Osteocyte (in vitro differentiated cells): ENCODE data around the gene RAB3D. TPM values are rescaled to one million over a fixed set of nuclear protein-coding genes. Genes with fewer than 3 reads are reported as not detected.

Source experiments
- DNase-seq: peaks from one replicate; pipeline ENCODE4 v3.0.0; 2021; ENCODE audit warnings: mixed read lengths; ENCODE audit not compliant: unreplicated experiment; ENCODE audit errors: extremely low spot score
- H3K27ac Mint-ChIP-seq: one replicate; pipeline ENCODE4 v1.8.0; 2021; ENCODE audit warnings: mild to moderate bottlenecking, mixed read lengths; ENCODE audit not compliant: unreplicated experiment
- H3K27me3 Mint-ChIP-seq: one replicate; pipeline ENCODE4 v1.8.0; 2021; ENCODE audit warnings: mixed read lengths; ENCODE audit not compliant: unreplicated experiment
- H3K36me3 Mint-ChIP-seq: one replicate; pipeline ENCODE4 v1.8.0; 2021; ENCODE audit warnings: mixed read lengths; ENCODE audit not compliant: unreplicated experiment
- H3K4me1 Mint-ChIP-seq: one replicate; pipeline ENCODE4 v1.8.0; 2021; ENCODE audit warnings: mixed read lengths; ENCODE audit not compliant: unreplicated experiment
- H3K4me3 Mint-ChIP-seq: one replicate; pipeline ENCODE4 v1.8.0; 2021; ENCODE audit warnings: mild to moderate bottlenecking, moderate library complexity, mixed read lengths; ENCODE audit not compliant: unreplicated experiment
- H3K9me3 Mint-ChIP-seq: one replicate; pipeline ENCODE4 v1.8.0; 2021; ENCODE audit warnings: mixed read lengths; ENCODE audit not compliant: unreplicated experiment
- total RNA-seq: library from RNA; stranded (reverse); gene quantifications from 2 replicates; pipeline ENCODE4 v1.2.1, GENCODE V29; 2021
- TF ChIP-seq, protein P1 (sequence below): fragments of 200-600 bp; sonication (generic); IDR thresholded peaks from 2 replicates; pipeline ENCODE4 v1.5.0; 2021; ENCODE audit warnings: antibody characterized with exemption, mild to moderate bottlenecking, moderate library complexity

Gene RAB3D
- total RNA-seq, 1 donor from 2014 or later = 4.3 TPM

GRCh38 chr19:11295665-11296245, 43.7 kb downstream of the RAB3D start, which contains the start of gene TSPAN16:
TSPAN16 (plus strand) TSS chr19:11296160; CDS start chr19:11296298, 138 bp downstream.
- H3K27ac Mint-ChIP-seq = no peak within 1 kb of the TSS
- no peaks in the 10 kb centered on the region for H3K9me3 Mint-ChIP-seq
- H3K36me3 Mint-ChIP-seq = no peaks in the 10 kb centered on the region
- H3K4me1 Mint-ChIP-seq = peaks cover 10% of the 10 kb centered on the region
- H3K27me3 Mint-ChIP-seq = peaks cover 22% of the 10 kb centered on the region
- DNase-seq = no peak
- TF ChIP-seq, protein P1, sequence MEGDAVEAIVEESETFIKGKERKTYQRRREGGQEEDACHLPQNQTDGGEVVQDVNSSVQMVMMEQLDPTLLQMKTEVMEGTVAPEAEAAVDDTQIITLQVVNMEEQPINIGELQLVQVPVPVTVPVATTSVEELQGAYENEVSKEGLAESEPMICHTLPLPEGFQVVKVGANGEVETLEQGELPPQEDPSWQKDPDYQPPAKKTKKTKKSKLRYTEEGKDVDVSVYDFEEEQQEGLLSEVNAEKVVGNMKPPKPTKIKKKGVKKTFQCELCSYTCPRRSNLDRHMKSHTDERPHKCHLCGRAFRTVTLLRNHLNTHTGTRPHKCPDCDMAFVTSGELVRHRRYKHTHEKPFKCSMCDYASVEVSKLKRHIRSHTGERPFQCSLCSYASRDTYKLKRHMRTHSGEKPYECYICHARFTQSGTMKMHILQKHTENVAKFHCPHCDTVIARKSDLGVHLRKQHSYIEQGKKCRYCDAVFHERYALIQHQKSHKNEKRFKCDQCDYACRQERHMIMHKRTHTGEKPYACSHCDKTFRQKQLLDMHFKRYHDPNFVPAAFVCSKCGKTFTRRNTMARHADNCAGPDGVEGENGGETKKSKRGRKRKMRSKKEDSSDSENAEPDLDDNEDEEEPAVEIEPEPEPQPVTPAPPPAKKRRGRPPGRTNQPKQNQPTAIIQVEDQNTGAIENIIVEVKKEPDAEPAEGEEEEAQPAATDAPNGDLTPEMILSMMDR = no peak
- no peak within 1 kb of the TSS for H3K4me3 Mint-ChIP-seq

DNA sequence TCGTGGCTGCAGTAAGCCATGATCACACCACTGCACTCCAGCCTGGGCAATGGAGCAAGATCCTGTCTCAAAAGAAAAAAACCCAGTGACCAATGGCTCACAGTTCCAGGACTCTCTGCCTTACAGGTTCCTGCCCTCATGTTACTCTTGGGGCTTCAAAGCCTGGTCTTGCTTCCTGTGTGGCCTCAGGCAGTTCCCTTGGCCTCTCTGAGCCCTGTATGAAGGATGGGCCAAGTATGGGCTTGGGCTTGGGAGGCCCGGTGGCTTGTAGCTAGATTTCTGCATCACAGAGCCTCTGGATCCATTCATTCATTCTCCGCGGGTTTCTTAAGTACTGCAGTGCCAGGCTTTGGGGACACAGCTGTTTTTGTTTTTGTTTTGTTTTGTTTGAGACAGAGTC, 44.3 kb downstream of the RAB3D start:
- DNase-seq = no peak
- Mint-ChIP-seq H3K4me3 (no peak overlapping the region), H3K27me3 (peaks cover 16% of the 10 kb centered on the region), H3K36me3 (no peaks in the 10 kb centered on the region), H3K9me3 (no peaks in the 10 kb centered on the region), H3K27ac (no peak overlapping the region), H3K4me1 (peaks cover 10% of the 10 kb centered on the region)
- TF ChIP-seq, protein P1 = no peak

- peaks cover 7% of the 10 kb centered on the region for H3K27me3 Mint-ChIP-seq
- no peaks in the 10 kb centered on the region for H3K36me3 Mint-ChIP-seq
- H3K4me1 Mint-ChIP-seq = peaks cover 12% of the 10 kb centered on the region
- DNase-seq = peak; percentile 98
- TF ChIP-seq, protein P1 = peak; percentile 99
- no peaks in the 10 kb centered on the region for H3K9me3 Mint-ChIP-seq
- H3K4me3 Mint-ChIP-seq = peak overlapping the region; percentile 57
- peak overlapping the region; percentile 84 for H3K27ac Mint-ChIP-seq
Observed at GRCh38 chr19:11293433-11294389, 45.7 kb downstream of the RAB3D start.

- DNase-seq = no peak
- no peak overlapping the region for H3K4me3 Mint-ChIP-seq
- no peak overlapping the region for H3K27ac Mint-ChIP-seq
- H3K27me3 Mint-ChIP-seq = no peaks in the 10 kb centered on the region
- no peaks in the 10 kb centered on the region for H3K9me3 Mint-ChIP-seq
- no peaks in the 10 kb centered on the region for H3K36me3 Mint-ChIP-seq
- H3K4me1 Mint-ChIP-seq = peaks cover 15% of the 10 kb centered on the region
- TF ChIP-seq, protein P1 = no peak
Observed at GRCh38 chr19:11291991-11292390, 47.5 kb downstream of the RAB3D start.

DNA sequence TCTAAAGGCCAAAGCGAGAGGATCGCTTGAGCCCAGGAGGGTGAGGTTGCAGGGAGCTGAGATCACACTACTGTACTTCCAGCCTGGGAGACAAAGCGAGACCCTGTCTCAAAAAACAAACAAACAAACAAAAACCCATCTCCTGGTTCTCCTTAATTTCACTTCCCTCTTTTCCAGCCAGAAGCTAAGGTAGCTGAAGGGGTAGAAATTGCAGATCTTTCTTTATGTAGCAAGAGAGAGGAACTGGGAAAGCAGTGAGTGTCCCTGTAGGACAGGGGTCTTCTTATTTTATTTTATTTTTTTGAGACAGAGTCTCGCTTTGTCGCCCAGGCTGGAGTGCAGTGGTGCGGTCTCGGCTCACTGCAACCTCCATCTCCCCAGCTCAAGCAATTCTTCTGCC, 48.0 kb downstream of the RAB3D start:
- Mint-ChIP-seq H3K9me3 (no peaks in the 10 kb centered on the region), H3K4me3 (no peak overlapping the region), H3K27me3 (no peaks in the 10 kb centered on the region), H3K36me3 (no peaks in the 10 kb centered on the region), H3K4me1 (peaks cover 20% of the 10 kb centered on the region), H3K27ac (no peak overlapping the region)
- TF ChIP-seq, protein P1 = no peak
- no peak for DNase-seq
